Duodenal mucosa (tissue), 2 donors: ENCODE results near the gene MEGF6.

Experiments
- H3K27ac ChIP-seq: one replicate; pipeline ENCODE4 v1.7.0; 2013; ENCODE audit warnings: low read depth, low read length
- H3K27me3 ChIP-seq, 2 donors: one replicate each; pipeline ENCODE4 v1.7.0; 2013; ENCODE audit warnings: low read length in 2 of 2, control low read depth in 1 of 2; ENCODE audit not compliant: insufficient read depth in 2 of 2, control insufficient read depth in 1 of 2
- H3K36me3 ChIP-seq, 2 donors: one replicate each; pipeline ENCODE4 v1.7.0; 2013; ENCODE audit warnings: low read length in 2 of 2, control low read depth in 1 of 2; ENCODE audit not compliant: insufficient read depth in 2 of 2, control insufficient read depth in 1 of 2
- H3K4me1 ChIP-seq, 2 donors: one replicate each; pipeline ENCODE4 v1.7.0; 2013; ENCODE audit warnings: low read length in 2 of 2, control low read depth in 1 of 2; ENCODE audit not compliant: insufficient read depth in 2 of 2, control insufficient read depth in 1 of 2
- H3K4me3 ChIP-seq, 2 donors: one replicate each; pipeline ENCODE4 v1.7.0; 2013; ENCODE audit warnings: low read length in 2 of 2, low read depth in 1 of 2
- H3K9ac ChIP-seq, 2 donors: one replicate each; pipeline ENCODE4 v1.7.0; 2013; ENCODE audit warnings: low read length in 2 of 2, low read depth in 1 of 2
- H3K9me3 ChIP-seq, 2 donors: one replicate each; pipeline ENCODE4 v1.7.0; 2013; ENCODE audit warnings: low read length in 2 of 2, control low read depth in 1 of 2; ENCODE audit not compliant: control insufficient read depth in 1 of 2

MEGF6 gene

DNA sequence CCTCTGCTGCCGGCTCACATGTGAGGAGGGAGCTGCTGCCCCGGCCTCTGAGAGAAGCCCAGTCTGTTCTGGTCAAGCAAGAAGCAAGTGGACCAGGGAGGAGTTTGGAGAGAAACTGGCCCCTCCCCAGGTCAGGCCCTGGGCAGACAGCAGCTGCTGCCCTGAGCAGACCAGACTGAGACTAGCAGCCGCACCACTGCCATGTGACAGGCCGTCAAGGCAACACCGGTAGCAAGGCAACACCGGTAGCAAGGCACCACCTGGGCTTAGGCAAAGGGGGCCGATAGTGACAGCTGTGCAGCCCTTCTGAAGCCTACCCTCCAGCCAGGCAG lies 106.5 kb downstream of the MEGF6 start:
- Histone ChIP-seq H3K4me1 (no peaks in the 10 kb centered on the region), H3K9ac (no peak overlapping the region), H3K36me3 (no peaks in the 10 kb centered on the region), H3K4me3 (no peak overlapping the region), H3K27me3 (no peaks in the 10 kb centered on the region), H3K9me3 (no peaks in the 10 kb centered on the region), H3K27ac (peak overlapping the region; percentile 10)

GRCh38 chr1:3504151-3504821 lies 107.0 kb downstream of the MEGF6 start:
- Histone ChIP-seq H3K36me3 (no peaks in the 10 kb centered on the region), H3K9ac (no peak overlapping the region), H3K27ac (peak overlapping the region; percentile 10), H3K27me3 (no peaks in the 10 kb centered on the region), H3K9me3 (no peaks in the 10 kb centered on the region), H3K4me1 (no peaks in the 10 kb centered on the region), H3K4me3 (no peak overlapping the region)

- H3K27me3 ChIP-seq: no peaks in the 10 kb centered on the region
- H3K4me1 ChIP-seq: no peaks in the 10 kb centered on the region
- H3K9me3 ChIP-seq: no peaks in the 10 kb centered on the region
- H3K9ac ChIP-seq: no peak overlapping the region
- H3K27ac ChIP-seq: no peak overlapping the region
- H3K4me3 ChIP-seq: no peak overlapping the region
- no peaks in the 10 kb centered on the region for H3K36me3 ChIP-seq
Measured at GRCh38 chr1:3503525-3503886, 107.8 kb downstream of the MEGF6 start.

DNA sequence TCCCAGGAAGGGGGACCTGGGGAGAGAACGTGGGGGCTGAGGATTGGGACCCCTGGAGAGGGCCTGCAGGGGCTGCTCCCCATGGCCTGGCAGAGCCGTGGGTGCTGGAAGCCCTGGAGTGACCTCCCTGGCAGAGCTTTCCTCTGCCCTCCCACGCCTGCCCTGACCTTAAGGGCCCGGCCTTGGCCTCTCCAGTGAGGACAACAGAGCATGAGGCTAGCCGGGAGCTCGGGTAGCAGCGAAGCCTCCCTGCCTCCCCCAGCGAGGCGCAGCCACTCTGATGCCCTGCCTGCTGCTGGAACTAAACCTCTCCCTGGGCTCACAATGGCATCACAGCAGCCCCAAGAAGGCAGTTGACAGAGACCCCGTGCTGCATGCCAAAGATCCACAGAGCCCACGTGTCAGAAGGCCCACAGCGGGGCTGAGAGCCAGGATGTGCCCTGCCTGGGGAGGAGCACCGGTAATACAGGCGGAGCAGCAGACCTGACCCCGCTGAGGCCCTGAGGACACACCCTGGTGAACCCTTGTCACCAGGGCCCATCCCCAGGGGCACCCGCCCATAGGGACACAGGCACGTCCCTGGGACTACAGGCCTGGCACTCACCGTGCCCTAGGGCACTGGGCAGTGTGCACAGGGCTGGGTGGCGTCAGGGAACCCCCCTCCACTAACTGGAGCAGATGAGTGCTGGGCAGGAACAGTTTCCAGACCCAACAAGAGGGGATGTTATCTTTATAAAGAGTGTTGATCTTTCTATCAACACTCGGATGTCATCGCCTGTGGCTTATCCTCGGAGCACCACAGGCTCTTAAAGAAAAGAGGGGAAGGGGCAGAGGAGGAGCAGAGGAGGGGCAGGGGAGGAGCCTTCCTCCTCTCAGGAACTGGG lies 108.4 kb downstream of the MEGF6 start:
- H3K27ac ChIP-seq: no peak overlapping the region
- H3K4me3 ChIP-seq: no peak overlapping the region
- no peaks in the 10 kb centered on the region for H3K36me3 ChIP-seq
- H3K9ac ChIP-seq: no peak overlapping the region
- no peaks in the 10 kb centered on the region for H3K9me3 ChIP-seq
- H3K27me3 ChIP-seq: no peaks in the 10 kb centered on the region
- no peaks in the 10 kb centered on the region for H3K4me1 ChIP-seq

- Histone ChIP-seq H3K27ac (no peak overlapping the region), H3K9me3 (no peaks in the 10 kb centered on the region), H3K4me1 (no peaks in the 10 kb centered on the region), H3K36me3 (no peaks in the 10 kb centered on the region), H3K27me3 (no peaks in the 10 kb centered on the region), H3K4me3 (no peak overlapping the region), H3K9ac (no peak overlapping the region)
Measured at GRCh38 chr1:3501856-3502640, 109.3 kb downstream of the MEGF6 start.

DNA sequence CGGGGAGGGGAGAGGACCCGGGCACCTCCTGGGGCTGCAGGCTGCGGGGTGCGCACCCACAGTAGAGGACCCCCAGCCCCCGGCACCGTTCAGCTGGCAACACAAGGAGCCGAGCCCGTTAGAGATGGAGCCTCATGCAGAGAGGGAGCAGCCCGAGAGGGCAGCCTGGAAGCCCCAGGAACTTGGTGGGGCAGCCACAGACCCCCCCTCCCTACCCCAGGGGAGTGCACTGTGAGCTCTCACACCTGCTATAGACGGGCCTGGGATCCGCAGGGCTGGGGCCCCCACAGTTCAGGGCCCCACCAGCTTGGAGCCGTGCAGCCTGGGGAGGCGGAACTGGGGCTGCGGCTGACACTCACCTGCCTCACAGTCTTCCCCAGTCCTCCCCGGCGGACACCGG lies 109.9 kb downstream of the MEGF6 start:
- Histone ChIP-seq H3K4me1 (no peaks in the 10 kb centered on the region), H3K27ac (no peak overlapping the region), H3K9ac (no peak overlapping the region), H3K9me3 (no peaks in the 10 kb centered on the region), H3K4me3 (no peak overlapping the region), H3K36me3 (no peaks in the 10 kb centered on the region), H3K27me3 (no peaks in the 10 kb centered on the region)

DNA sequence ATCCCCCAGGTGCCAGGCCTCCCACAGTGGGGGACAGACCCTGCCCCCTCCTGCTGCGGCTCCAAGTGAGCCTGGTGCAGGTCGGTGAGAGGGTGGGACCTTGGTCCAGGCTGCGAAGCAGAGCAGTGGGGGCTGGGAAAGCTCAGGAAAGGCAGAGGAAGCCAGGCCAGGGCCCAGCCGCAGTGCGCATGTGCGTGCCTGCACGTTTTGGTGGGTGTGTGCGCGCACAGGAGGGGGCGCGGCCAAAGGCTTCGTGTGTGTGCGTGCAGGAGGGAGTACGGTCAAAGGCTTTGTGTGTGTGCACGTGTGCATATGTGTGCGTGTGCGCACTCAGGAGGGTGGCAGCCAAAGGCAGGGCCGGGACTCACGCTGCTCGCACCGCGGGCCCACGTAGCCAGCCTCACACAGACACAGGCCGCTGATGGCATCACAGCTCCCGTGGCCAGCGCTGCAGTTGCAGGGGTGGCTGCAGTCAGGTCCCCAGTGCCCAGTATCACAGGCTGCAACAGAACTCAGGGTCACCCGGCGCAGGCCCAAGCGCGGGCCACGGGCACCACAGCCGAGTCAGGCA lies 111.0 kb downstream of the MEGF6 start:
- H3K36me3 ChIP-seq: no peaks in the 10 kb centered on the region

DNA sequence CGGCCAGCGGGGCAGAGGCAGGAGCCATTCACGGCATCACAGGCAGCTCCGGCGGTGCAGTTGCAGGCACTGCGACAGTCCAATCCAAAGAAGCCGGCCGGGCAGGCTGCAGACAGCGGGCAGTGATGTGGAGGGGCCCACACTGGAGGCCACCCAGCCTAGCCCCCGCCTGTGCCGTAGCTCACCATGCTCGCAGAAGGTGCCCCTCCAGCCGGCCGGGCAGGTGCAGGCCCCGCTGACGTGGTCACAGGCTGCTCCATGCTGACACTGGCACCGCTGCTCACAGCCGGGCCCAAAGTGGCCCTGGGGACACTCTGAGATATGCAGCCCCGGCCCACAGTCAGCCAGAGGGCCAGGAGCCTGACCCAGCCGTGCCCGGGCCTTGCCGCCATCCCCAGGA lies 111.7 kb downstream of the MEGF6 start:
- H3K27me3 ChIP-seq: no peaks in the 10 kb centered on the region
- no peaks in the 10 kb centered on the region for H3K36me3 ChIP-seq
- no peak overlapping the region for H3K27ac ChIP-seq
- H3K9ac ChIP-seq: no peak overlapping the region
- H3K4me3 ChIP-seq: no peak overlapping the region
- H3K4me1 ChIP-seq: no peaks in the 10 kb centered on the region
- H3K9me3 ChIP-seq: no peaks in the 10 kb centered on the region

More for the DNA sequence above, 111.0 kb downstream of the MEGF6 start:
- no peaks in the 10 kb centered on the region for H3K9me3 ChIP-seq
- H3K27ac ChIP-seq: no peak overlapping the region
- no peaks in the 10 kb centered on the region for H3K4me1 ChIP-seq
- H3K9ac ChIP-seq: no peak overlapping the region
- H3K27me3 ChIP-seq: no peaks in the 10 kb centered on the region
- no peak overlapping the region for H3K4me3 ChIP-seq

- Histone ChIP-seq H3K4me1 (no peaks in the 10 kb centered on the region), H3K27me3 (no peaks in the 10 kb centered on the region), H3K9me3 (no peaks in the 10 kb centered on the region), H3K36me3 (no peaks in the 10 kb centered on the region), H3K27ac (no peak overlapping the region), H3K4me3 (no peak overlapping the region), H3K9ac (no peak overlapping the region)
Measured at GRCh38 chr1:3498986-3499385, 112.3 kb downstream of the MEGF6 start.
